GM12878 (cell line): Measurements from ENCODE around the gene IL22. TPM values are rescaled to one million over a fixed set of nuclear protein-coding genes. Genes with fewer than 3 reads are reported as not detected.

ENCODE experiments used
- ATAC-seq: fragments of 200-7000 bp; cut with Tn5 transposase; 3 replicates; pipeline ENCODE4 v1.9.1; 2020; ENCODE audit warnings: mild to moderate bottlenecking, moderate library complexity
- BruUV-seq: library from RNA; stranded (reverse); fragments of 400-500 nt; replicated peaks from 2 replicates; lab custom pipeline; 2021; lab: Mats Ljungman, UMichigan
- CTCF ChIA-PET: fragments of 300-600 bp; sonication (Branson Sonifier 250); formaldehyde crosslinking; extraction: SDS; loops from one replicate; lab custom pipeline; 2021; ENCODE audit warnings: inconsistent platforms; lab: Yijun Ruan, JAX
- POLR2A ChIA-PET: fragments of 350-600 bp; formaldehyde crosslinking; extraction: SDS; loops from one replicate; lab custom pipeline; 2021; ENCODE audit warnings: inconsistent platforms; lab: Charles Lee
- RAD21 ChIA-PET: fragments of 300-600 bp; sonication (Branson Sonifier 250); formaldehyde crosslinking; loops from one replicate; lab custom pipeline; 2023; ENCODE audit warnings: antibody characterized with exemption; ENCODE audit not compliant: unreplicated experiment; lab: Charles Lee
- SMC1A ChIA-PET: fragments of 300-600 bp; sonication (Branson Sonifier 250); formaldehyde crosslinking; loops from one replicate; lab custom pipeline; 2023; ENCODE audit not compliant: unreplicated experiment, uncharacterized antibody; lab: Charles Lee
- DNase-seq: peaks from one replicate; pipeline ENCODE4 v3.0.0-alpha.2; 2011; ENCODE audit warnings: low read depth, low spot score
- FAIRE-seq: peaks from 3 replicates; lab custom pipeline; 2011; peaks lifted over from hg19 to GRCh38; lab: Jason Lieb, UNC
- H2AFZ ChIP-seq: 2 replicates; pipeline ENCODE4 v1.6.0; 2011; ENCODE audit warnings: low read depth, low read length, control low read depth; ENCODE audit not compliant: control insufficient read depth
- H3K27ac ChIP-seq: 2 replicates; pipeline ENCODE4 v1.5.1; 2011; ENCODE audit warnings: control low read depth; ENCODE audit not compliant: control insufficient read depth, insufficient read depth
- H3K27me3 ChIP-seq, 2 experiments: replicated peaks in 1 of 2; 2 replicates each; pipeline versions ENCODE4 v1.6.0 to v1.6.1; 2011; ENCODE audit warnings: low read length in 1 of 2; ENCODE audit not compliant: control insufficient read depth in 2 of 2, insufficient read depth in 2 of 2
- H3K36me3 ChIP-seq, 2 experiments: 2 replicates each; pipeline ENCODE4 v1.5.1; 2011; ENCODE audit warnings: low read length in 1 of 2; ENCODE audit not compliant: control insufficient read depth in 2 of 2, insufficient read depth in 2 of 2
- H3K4me1 ChIP-seq: 2 replicates; pipeline ENCODE4 v1.6.1; 2011; ENCODE audit warnings: mild to moderate bottlenecking, low read length, moderate library complexity, mixed read lengths; ENCODE audit not compliant: control insufficient read depth, insufficient read depth
- H3K4me2 ChIP-seq: 2 replicates; pipeline ENCODE4 v1.6.0; 2011; ENCODE audit warnings: control low read depth; ENCODE audit not compliant: control insufficient read depth, insufficient read depth
- H3K4me3 ChIP-seq: fragments of 200-600 bp; sonication (generic); 2 replicates; pipeline ENCODE4 v1.5.1; 2016
- H3K79me2 ChIP-seq: 2 replicates; pipeline ENCODE4 v1.6.0; 2011; ENCODE audit warnings: low read length; ENCODE audit not compliant: control insufficient read depth, insufficient read depth
- H3K9ac ChIP-seq: 2 replicates; pipeline ENCODE4 v1.8.0; 2011; ENCODE audit warnings: low read length, control low read depth, mixed read lengths; ENCODE audit not compliant: control insufficient read depth, insufficient read depth
- H3K9me3 ChIP-seq: replicated peaks from 3 replicates; pipeline ENCODE4 v1.5.1; 2011; ENCODE audit warnings: mild to moderate bottlenecking, low read length; ENCODE audit not compliant: control insufficient read depth, insufficient read depth
- H4K20me1 ChIP-seq: 2 replicates; pipeline ENCODE4 v1.6.0; 2011; ENCODE audit not compliant: control insufficient read depth, insufficient read depth
- CEBPB ChIP-seq, 2 experiments: fragments of 150-350 bp in 1 of 2; IDR thresholded peaks; 2 replicates each; pipeline ENCODE4 v1.6.1; 2012 to 2014; ENCODE audit warnings: low read depth in 2 of 2, low read length in 2 of 2, borderline replicate concordance in 1 of 2, inconsistent platforms in 1 of 2
- EP300 ChIP-seq, 2 experiments: fragments of 150-350 bp in 1 of 2; IDR thresholded peaks; 2 replicates each; pipeline ENCODE4 v1.6.1; 2011 to 2012; ENCODE audit warnings: low read depth in 2 of 2, low read length in 2 of 2, borderline replicate concordance in 1 of 2, improper control_type of control experiment in 1 of 2, inconsistent platforms in 1 of 2; ENCODE audit not compliant: control insufficient read depth in 1 of 2
- KAT2A ChIP-seq: conservative IDR thresholded peaks from 2 replicates; pipeline ENCODE4 v1.6.1; 2011; ENCODE audit warnings: low read depth, low read length; ENCODE audit not compliant: control insufficient read depth
- NFYB ChIP-seq: IDR thresholded peaks from 2 replicates; pipeline ENCODE4 v1.6.1; 2011; ENCODE audit warnings: low read depth, mild to moderate bottlenecking, low read length, improper control_type of control experiment, moderate library complexity; ENCODE audit not compliant: insufficient read depth
- NR2C1 ChIP-seq: fragments of 450-650 bp; IDR thresholded peaks from 2 replicates; pipeline ENCODE4 v1.6.1; 2017; ENCODE audit warnings: antibody characterized with exemption, mild to moderate bottlenecking, moderate library complexity
- NRF1 ChIP-seq: conservative IDR thresholded peaks from 2 replicates; pipeline ENCODE4 v1.6.1; 2011; ENCODE audit warnings: mild to moderate bottlenecking, low read depth, low read length, improper control_type of control experiment
- PAX8 ChIP-seq: fragments of 450-650 bp; IDR thresholded peaks from 2 replicates; pipeline ENCODE4 v1.6.1; 2017; ENCODE audit warnings: mild to moderate bottlenecking, moderate library complexity
- POLR2AphosphoS5 ChIP-seq: IDR thresholded peaks from 2 replicates; pipeline ENCODE4 v1.6.1; 2011; ENCODE audit warnings: mild to moderate bottlenecking, low read length, inconsistent platforms
- SMAD5 ChIP-seq: IDR thresholded peaks from 2 replicates; pipeline ENCODE4 v1.6.1; 2016; ENCODE audit warnings: antibody characterized with exemption, low read depth
- TCF7 ChIP-seq: IDR thresholded peaks from 2 replicates; pipeline ENCODE4 v1.6.1; 2014; ENCODE audit warnings: antibody characterized with exemption, borderline replicate concordance
- USF1 ChIP-seq: IDR thresholded peaks from 2 replicates; pipeline ENCODE4 v1.6.1; 2011; ENCODE audit warnings: borderline replicate concordance, low read depth, mild to moderate bottlenecking, moderate library complexity, mixed read lengths, low read length; ENCODE audit not compliant: insufficient read depth; ENCODE audit errors: extremely low read length
- ZSCAN29 ChIP-seq: fragments of 450-650 bp; IDR thresholded peaks from 2 replicates; pipeline ENCODE4 v1.6.1; 2017; ENCODE audit warnings: mild to moderate bottlenecking, moderate library complexity
- WGBS: methylation state at CpG from one replicate; pipeline ENCODE4 v1.1.6; 2016; ENCODE audit warnings: low lambda C conversion rate; ENCODE audit not compliant: insufficient replicate concordance, insufficient coverage; ENCODE audit errors: missing lambda C conversion rate; 5-methylcytosine and 5-hydroxymethylcytosine counted together
- in situ Hi-C: fragments of 300-500 bp; cut with MboI; formaldehyde crosslinking; loops from 9 replicates; pipeline ENCODE4 v1.14.3; 2018; ENCODE audit warnings: mixed read lengths
- intact Hi-C: fragments of 100-400 bp; cut with micrococcal nuclease; formaldehyde crosslinking; loops from one replicate; pipeline ENCODE4 v1.14.2; 2022; ENCODE audit not compliant: unreplicated experiment
- polyA plus RNA-seq, 11 experiments: library from polyadenylated mRNA; depleted of rRNA in 4 of 11; unstranded in 6 of 11; stranded (reverse) in 5 of 11; fragments of >200 nt; fragmentation: Nextera tagmentation in 4 of 11; fragmentation: Illumina TruSeq in 1 of 11; extraction: Ambion mirVana in 4 of 11; extraction: Trizol in 1 of 11; gene quantifications; 1 replicate in 1 of 11; 2 replicates in 10 of 11; pipeline versions ENCODE4 v1.2.1 to v1.2.3, GENCODE V29; 2011 to 2016; ENCODE audit warnings: inconsistent platforms in 2 of 11, missing spikeins in 2 of 11, low read depth in 1 of 11
- total RNA-seq, 4 experiments: library from RNA; depleted of rRNA in 3 of 4; stranded (reverse); fragments of >200 nt in 3 of 4; fragmentation: Illumina TruSeq in 1 of 4; extraction: Trizol in 1 of 4; gene quantifications; 2 replicates each; pipeline versions ENCODE4 v1.2.1 to v1.2.3, GENCODE V29; 2013 to 2021

Gene IL22
- total and polyA plus RNA-seq, 10 of the 15 experiments (the other 5 are each of a cell fraction or from before 2014, with no cell fraction given) = not detected

GRCh38 chr12:68279227-68280054 lies 26.0 kb upstream of the IL22 start (continued):
- TF ChIP-seq NFYB (no peak), NRF1 (no peak), USF1 (no peak), ZSCAN29 (no peak), TCF7 (no peak), PAX8 (no peak), SMAD5 (no peak)

GRCh38 chr12:68276402-68276930 lies 23.1 kb upstream of the IL22 start:
- SMC1A ChIA-PET = interaction anchor here (0.7 to 2.0 kb wide), 7 partner anchors 8 to 61 kb away, joined by 3 to 15 read pairs (median 3); no protein-coding TSS in a partner anchor
- WGBS = 53% methylated on average over 6 of the region's 6 CpGs
- Histone ChIP-seq H3K4me1 (peaks cover 9% of the 10 kb centered on the region; the same call in 1 of the 2 replicates), H3K4me2 (no peak overlapping the region), H3K4me3 (no peak overlapping the region), H3K9me3 (no peaks in the 10 kb centered on the region; the same call in 2 of the 3 replicates), H4K20me1 (no peaks in the 10 kb centered on the region), H3K27ac (no peak overlapping the region), H3K9ac (no peak overlapping the region), H3K27me3 (no peaks in the 10 kb centered on the region), H3K79me2 (no peaks in the 10 kb centered on the region), H2AFZ (no peak overlapping the region), H3K36me3 (no peaks in the 10 kb centered on the region)
- TF ChIP-seq KAT2A (no peak), POLR2AphosphoS5 (no peak), EP300 (IDR thresholded peaks at IDR 0.05; ENCODE audit: borderline replicate concordance in 1 of 2, control insufficient read depth in 1 of 2, low read depth in 2 of 2, low read length in 2 of 2) (no peak), CEBPB (IDR thresholded peaks at IDR 0.05; ENCODE audit: borderline replicate concordance in 1 of 2, low read depth in 2 of 2, low read length in 2 of 2) (no peak), NR2C1 (no peak)
- no peak for DNase-seq
- RAD21 ChIA-PET = interaction anchor here (0.9 to 1.6 kb wide), 2 partner anchors 35 to 53 kb away, joined by 4 to 5 read pairs; no protein-coding TSS in a partner anchor
- FAIRE-seq = no peak
- no peak for ATAC-seq
- POLR2A ChIA-PET = interaction anchor here (0.9 kb wide), 1 partner anchor 8 kb away, joined by 3 read pairs; no protein-coding TSS in a partner anchor
- no TSS peak for BruUV-seq
- CTCF ChIA-PET = interaction anchor here (0.8 to 1.6 kb wide), 4 partner anchors 9 to 53 kb away, joined by 3 to 5 read pairs (median 3); no protein-coding TSS in a partner anchor
- in situ Hi-C loops = no loop called here
- intact Hi-C loops = loop anchor here (2.0 kb wide), 1 partner anchor 14 kb away; no protein-coding TSS in a partner anchor
